HUDEP-2 (cell line): Measurements from ENCODE around the gene SLBP.

ENCODE experiments used
- DNase-seq, 76 experiments: peaks; one replicate each; lab custom pipeline; 2025; ENCODE audit not compliant: unreplicated experiment in 76 of 76; lab: John Stamatoyannopoulos, UW

SLBP gene

DNA sequence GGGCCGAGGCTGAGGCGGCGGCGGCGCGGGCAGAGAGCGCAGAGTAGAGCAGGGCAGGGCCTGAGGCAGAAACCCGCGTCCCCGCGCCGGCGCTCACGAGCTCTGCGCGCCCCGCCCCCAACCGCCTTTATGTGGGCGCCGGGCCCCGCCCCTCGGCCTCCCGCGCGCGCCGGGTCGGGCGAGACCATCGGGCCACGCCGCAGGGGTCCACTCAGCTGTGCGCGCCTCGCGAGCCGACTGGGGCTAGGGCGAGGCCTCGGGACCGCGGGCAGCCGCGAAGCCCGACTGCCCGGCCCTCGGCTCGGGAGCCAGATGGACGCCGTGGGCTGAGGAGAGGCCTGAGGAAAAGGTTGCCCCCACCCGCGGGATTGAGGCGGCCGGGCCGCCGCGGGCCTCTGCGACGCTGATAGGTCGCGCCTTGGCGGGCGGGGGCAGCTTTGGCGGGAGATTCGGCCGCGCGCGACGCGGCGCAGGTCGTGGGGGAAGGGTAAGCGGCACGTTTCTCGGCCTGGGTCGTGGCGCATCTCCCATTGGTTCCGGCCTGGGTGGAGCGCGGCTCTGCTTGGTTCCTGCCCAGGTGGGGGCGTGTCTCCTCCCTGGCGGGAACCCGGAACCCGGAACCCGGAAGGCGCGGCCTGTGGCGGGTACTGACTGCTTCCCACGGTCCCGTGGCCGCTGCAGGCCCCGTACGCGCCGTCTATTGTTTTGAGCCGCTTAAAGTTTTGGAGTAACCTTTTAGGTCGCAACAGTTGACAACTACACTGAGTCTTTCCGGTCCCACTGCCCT, at the start of gene SLBP:
Gene SLBP, minus strand, starts transcription at position 104 of the 787 bp plus-strand sequence. CDS start 131 bp downstream, outside the sequence.
- DNase-seq, result peak in 75 of 76 experiments; percentile 45 to 99 (median 97)

DNA sequence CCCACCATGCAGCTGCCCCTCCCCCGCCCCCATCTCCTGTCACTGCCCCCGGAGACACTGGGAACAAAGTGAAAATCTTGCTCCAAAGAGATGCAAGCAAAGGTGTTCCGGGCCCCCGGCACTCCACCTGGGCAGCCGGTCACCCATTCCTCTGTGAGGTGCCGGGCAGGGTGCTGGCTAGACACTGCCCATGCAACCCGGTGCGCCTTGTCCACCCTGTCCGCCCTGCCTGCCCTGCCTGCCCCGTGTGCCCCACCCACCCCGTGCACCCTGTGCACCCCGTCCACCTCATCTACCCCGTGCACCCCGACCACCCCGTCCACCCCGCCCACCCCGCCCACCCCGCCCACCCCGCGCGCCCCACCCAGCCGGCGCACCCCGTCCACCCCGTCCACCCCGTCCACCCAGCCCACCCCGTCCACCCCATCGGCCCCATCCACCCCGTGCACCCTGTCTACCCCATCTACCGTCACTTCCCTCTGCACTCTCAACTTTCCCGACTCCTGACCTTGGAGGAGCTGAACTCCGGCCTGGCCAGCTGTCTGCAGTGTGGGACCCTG, 49.1 kb upstream of the SLBP start:
- DNase-seq, result no peak

DNA sequence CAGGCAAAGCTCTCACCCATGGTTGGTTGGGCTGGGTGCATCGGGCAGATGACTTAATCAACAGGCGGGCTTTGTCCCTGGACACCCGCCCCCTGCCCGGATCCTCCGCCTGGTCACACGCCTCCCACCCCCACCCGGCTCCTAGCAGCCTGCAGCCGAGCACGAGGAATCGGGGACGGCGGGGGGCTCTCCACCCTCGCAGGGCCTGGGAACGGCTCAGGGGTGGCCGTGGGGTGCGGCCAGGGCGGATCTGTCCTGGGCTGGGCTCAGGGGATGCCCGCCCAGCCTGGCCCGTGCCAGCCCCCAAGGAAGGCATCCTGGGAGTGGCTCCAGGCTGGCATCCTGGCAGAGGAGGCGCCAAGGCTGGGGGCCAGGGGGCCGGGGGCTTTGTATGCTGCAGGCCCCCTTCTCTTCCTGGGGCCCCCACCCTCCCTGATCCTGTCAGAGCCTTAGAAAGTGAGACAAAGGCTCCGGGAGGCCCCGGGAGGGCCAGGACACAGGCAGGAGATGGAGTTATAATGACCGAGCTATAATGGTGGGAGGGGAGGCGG, 48.5 kb upstream of the SLBP start:
- DNase-seq, result no peak

DNA sequence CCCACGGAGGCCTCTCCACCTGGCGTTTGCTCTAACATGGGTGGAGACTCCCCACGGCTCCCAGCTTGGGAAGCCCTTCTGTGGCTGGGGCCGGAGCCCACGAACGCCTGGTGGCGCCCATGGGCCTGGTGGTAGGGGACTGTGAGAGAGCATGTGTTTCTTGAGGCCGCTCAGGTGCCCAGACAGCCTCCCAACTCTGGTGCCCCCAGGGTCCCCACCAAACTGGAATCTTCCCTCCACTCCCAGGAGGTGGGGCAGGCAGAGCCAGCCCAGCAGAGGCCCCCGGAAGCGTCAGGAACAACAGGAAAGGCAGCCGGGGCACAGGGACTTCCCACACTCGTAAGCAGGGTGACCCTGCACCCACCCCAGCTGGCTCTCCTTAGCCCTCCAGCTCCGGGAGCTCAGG, 47.7 kb upstream of the SLBP start:
- peak in 1 of 76 experiments; percentile 10 for DNase-seq

DNA sequence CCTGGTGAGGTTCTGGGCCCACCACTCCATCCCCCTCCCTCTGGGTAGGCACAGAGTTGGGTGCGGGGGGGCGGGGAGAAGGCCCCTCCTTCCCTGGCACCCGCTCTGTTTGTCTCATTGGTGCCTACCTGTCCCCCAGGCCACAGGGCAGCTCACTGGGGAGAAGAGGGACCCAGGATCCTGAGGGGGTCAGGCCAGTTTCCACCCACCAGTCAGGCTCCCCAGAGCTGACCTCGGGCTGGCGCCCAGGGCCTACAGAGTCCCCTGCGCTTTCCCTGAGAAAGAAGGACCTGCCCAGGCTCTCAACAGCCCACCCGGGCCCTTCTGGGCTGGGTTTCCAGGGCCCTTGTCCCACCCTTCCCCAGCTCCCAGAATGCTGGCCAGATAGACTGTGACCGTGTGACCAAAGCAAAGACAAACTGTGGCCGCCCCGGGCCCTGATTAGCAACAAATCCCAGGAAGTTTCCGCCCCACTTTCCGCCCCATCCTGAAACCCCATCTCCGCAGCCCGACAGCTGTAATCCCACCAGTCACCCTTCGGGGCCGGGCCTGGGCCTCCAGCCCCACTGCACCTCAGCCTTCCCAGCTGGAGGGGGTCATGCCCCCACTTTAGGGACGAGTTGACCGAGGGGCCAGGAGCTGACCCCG, 47.2 kb upstream of the SLBP start:
- DNase-seq, result no peak

DNA sequence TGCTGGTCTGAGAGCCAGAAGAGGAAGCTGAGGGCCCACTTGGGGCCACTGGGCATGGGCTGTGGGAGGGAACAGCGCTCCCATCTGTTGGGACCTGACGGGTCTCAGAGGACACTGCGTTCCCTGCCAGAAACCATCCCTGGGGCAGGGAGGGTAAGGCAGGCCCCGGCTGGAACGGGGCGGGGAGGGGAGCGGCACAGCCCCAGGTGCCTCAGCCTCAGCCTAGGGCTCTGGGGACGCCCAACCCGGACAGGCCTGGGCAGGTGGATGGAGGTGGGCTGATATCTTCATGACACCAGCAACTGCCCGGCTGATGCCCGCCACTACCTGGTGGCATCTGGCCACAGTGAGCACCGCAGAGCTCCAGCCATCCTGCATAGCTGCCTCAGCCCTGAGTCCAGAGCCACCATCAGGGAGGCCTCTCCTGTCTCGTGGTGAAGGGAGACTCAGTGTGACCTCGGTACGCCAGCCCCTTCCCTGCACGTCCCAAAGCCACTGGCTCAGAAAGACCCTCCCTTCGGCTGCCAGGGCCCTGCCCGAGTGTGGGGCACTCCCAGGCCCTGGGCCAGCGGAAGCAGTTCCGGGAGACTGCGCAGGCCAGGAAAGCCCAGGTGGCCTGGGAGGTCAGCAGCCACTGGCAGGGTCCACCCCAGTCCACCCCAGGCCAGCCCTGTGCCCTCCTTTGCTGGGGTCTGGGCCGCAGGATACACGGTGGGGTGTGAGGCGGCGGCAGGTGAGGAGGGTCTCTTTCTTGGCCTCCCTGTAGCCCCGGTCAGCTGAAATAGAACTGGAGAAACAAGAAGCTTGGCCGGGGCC, 46.4 kb upstream of the SLBP start:
- DNase-seq, result no peak

DNA sequence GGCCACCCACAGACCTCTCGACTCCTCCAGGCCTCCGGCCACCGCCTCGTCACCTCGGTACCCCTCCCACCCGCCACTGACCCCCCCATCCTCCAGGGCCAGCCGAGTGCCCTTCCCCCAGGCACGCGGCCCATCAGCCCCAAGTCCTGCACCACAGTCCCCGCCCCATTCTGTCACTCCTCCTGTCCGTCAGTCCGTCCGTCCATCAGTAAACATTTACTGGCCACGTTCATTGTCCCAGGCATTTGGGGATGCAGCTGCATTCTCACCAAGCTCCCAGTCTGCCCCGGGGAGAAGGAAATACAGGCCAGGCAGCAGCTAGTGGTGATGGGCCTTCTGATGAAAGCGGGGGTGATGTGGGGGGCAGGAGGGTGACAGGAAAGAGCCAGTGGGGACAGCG, 45.7 kb upstream of the SLBP start:
- DNase-seq, result no peak

DNA sequence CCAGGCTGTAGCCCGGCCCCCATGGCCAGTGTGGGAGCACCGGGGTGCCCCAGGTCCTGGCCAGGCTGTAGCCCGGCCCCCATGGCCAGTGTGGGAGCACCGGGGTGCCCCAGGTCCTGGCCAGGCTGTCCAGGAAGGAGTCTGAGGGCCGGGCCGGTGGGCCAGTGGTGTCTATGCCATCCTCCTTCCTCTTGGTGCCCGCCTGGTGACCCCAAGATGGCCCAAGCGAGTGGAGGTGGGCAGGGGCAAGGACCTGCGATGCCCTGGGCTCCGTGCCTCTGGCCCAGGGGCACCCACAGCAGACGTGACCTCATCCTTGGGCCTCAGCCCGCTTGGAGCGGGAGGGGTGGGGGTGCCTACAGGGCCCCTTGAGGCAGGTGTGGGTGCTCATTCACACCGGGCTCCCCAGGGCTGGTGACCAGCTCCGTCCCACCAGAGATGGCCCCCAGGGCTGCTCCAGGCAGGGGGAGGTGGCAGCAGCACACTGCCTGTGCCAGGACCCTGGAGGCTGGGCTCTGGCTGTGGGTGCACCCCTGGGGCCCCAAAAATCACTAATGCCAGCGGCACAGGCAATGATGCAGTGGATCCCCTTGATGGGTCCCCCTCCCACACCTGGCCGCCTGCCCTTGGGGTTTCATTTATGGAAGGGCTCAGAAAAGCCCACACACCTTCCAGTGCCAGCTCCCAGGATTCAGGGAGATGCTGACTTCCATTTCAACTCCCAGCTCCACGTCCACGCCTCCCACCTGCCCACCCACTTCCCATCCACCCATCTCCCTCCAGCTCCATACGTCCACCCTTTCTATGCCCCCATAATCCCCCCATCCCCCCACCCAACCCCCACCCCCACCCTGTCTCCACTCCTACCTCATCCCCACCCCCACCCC, 45.0 kb upstream of the SLBP start:
- no peak for DNase-seq

DNA sequence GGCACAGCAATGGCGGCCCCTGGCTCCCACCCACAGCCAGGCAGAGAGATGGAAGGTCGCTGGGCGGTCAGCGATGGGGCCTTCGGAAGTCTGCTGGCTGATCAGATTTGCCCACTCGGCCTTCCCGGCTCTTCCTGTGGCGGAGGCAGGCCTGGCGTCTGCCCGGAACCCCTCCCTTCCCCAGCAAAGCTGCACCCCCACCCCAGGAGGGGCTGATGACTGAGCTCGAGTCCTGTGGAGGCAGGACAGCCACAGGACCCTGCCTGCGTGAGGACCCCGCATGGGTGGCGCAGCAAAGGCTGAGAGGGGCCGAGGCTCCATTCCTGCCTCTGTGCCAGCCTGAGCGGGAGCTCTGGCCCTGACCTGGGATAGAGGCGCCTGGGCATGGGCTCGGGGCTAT, 44.0 kb upstream of the SLBP start:
- DNase-seq, result no peak

DNA sequence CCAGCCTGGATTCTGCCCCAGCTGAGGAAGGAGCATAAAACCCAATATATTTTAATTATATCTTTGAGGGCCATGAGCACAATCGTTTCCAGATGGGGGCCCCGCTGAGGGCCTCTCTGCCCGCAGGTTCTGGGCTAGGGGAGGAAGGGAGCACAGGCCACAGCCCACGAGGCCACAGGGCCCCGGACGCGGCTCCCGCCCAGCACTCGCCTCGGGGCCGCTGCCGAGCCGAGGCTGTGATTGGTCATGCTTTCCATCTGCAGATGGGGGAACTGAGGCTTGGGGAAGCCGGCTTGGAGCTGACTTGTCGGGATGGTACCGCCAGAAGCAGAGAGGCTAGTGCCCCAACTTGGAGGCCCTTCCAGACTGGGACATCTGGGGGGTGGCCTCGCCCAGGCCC, 43.2 kb upstream of the SLBP start:
- no peak for DNase-seq

DNA sequence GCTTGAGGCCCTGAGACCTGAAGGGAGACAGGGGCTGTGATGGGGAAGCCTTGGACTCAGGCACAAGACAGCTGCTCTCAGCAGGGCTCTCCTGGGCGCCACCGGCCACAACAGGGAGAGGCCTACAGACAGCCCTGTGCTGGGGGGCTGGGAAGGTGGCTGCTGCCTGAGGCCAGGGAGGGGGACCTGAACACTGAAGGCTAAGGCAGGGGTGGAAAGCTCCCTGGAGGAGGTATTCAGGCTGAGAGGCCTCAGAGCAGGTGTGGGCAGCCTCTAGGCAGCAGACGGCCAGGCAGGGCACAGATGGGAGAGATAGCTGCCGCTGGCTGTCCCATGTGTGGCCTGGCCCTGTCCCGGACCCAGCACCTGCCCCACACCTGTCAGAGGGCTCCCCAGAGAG, 42.2 kb upstream of the SLBP start:
- peak in 4 of 76 experiments; percentile 9 to 32 (median 23) for DNase-seq

DNA sequence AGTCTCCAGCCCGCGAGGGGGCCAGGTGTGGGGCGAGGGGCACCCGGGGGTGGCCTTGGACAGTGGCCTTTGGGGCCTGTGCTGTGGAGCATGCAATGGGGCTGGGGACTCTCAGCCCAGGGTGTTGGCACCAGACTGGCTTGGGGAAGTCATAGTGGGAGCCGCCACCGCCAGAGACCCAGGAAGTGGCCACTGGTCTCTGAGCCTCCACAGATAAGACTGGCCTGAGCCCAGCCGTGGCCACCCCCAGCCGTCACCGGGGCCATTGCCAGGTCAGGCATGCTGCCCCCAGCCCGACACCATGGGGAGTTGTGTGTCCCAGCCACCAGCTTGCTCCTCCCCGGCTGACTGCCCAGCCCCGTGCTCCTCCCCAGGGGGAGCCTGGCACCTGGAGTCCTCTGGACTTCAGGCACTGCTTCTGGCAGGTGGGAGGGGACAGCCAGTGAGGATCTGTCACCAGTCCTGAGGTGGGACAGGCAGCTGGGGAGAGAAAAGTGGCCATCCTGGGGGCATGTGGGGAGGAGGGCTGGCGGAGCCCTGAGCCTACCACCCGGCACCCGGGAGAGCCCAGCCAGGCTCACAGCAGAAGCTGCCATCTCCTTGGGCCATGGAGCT, 41.7 kb upstream of the SLBP start:
- peak in 1 of 76 experiments; percentile 7 for DNase-seq

DNA sequence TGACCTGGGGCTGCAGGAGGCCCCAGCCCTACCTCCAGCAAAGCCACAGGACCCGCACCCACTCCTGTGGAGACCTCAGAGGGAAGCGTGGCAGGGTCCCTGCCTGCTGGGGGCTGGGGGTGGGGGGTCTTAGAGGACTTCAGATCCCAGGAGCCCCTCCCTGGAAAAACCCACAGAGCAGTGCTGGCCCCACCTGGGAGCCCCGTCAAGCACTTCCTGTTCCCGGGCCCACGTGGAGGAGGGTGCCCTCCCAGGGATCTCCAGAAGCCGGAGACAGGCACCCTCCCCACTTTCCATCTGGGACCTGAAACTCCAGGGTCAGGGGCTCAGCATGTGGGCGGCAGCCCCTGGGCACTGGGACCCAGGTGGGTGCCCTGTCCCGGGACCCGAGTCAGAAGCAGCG, 41.2 kb upstream of the SLBP start:
- DNase-seq, result peak in 1 of 76 experiments; percentile 3

DNA sequence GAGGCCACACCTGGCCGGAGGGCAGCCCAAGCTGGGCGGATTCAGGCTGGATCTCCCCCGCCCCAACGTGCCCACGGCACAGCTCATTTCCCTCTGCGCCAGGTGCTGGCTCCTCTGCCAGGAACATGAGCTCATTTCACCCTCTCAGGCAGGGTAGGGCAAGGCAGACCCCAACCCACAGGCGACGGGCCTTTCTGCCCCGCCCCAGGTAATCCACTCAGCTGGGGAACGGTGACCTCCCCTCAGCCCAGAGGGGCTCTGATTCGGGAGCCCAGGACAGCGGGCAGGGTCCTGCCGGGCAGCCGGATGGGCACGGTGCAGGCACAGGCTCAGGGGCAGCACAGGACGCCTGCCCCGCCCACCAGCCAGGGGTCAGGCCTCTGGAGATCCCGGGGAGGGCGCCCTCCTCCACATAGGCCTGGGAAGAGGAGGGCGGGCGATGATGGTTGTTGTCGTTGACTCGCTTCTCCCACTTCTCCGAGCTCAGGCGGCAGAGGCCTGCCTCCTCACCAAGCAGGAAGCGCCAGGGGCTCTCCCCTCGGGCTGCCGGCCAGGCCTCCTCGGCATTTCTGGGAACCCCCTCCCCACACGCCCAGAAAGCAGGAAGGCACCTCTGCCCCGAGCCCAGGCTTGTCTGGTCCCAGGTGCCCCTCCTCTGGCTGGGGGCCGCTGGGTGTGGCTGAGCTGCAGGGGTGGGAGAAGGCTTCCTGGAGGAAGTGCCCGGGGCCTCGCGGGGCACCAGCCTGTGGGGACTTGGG, 40.3 kb upstream of the SLBP start:
- DNase-seq, result no peak

DNA sequence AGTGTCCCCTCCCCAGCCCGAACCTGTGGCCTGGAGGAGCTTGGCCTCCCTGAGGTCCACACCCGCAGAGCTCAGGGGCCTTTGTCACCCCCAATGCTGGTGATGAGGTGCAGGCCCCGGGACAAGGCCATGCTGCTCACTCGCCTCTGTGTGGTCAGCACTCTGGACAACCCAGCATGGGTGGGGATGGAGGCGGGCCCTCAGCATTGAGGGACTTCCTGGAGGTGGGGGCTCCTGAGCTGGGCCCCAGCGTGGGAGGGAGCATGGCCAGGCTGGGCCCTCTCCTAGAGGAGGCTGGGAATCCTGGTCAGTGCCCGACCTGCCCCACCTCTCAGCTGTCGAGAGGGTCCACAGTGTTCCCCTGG, 39.8 kb upstream of the SLBP start:
- DNase-seq, result no peak

DNA sequence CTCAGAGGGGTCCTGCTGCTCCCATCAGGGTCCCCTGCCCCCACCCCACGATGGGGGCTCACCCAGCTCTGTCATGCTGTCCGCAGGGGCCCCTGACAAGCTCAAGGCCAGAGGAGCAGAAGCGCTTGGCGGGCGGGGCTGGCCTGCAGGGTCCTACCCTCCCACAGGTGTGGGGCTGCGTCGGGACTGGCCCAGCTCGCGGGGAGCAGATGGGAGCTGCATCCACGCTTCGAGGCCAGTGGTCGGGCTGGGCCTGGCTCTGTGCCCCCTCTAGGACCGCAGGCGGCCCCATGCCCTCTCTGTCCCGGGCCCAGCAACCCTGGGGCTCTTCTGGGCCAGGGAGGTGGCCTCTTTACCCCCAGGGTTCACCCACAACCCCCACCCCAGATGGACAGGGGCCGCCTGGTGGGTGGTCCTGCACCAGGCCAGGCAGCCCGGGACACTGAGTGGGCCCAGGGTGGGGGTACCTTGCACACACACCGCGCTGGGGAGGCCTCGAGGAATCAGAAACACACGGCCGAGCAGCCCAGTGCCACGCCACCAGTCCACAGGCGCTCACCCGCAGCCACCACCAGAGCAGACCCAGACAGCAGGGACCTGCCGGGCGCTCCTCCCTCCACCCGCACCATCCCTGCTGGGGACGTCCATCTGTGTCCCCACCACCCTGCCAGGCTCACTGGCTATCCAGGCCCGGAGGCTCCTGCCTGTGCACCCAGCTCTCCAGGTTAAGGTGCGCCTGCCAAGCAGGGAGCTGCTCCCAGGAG, 39.2 kb upstream of the SLBP start:
- no peak for DNase-seq

DNA sequence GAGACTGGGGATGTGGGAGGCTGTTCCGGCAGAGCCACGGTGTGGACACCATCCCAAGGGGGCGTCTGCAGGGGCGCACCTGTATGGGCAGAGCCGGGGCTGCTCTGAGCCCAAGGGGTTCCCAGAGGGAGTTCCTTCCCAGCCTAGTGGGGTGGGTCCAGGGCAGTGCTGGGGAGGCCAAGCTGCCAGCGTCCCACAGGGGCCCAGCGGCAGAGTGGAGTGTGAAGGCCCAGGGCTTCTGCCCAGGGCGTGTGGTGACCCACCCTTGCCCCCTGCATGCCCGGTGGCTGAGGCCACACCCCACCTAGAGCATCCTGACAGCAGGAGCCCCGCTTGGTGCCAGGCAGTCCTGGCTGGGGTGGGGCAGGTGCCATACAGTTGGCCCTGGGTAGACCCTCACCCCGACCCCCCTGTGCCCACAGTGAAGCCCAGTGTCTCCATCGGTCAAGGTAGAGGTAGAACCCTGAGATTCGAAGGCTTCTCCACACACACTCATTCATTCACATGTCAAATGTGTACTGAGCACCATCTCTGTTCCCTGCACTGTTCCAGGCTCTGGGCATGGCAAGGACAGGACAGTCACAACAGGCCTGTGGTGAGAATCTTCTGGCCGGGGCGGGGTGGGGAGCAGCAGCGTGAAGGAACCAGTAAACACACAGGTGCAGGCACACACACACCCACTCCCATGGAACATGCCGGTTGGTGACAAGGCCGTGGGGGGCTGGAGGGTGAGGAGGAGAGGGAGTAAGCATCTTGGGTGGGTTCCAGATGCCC, 38.4 kb upstream of the SLBP start:
- no peak for DNase-seq
